ENCODE results near the gene HECW1.
"Not testable (repeated sequence)": the region's sequence is repeated elsewhere in the genome, so short reads cannot be mapped to it uniquely, and the experiment has no call there.

Gene HECW1

GRCh38 chr7:43345696-43346095, 233.2 kb downstream of the HECW1 start:
- DNase-seq (ENCODE audit: low read depth in 4 of 4, low spot score in 1 of 4), result not testable (repeated sequence)

DNA sequence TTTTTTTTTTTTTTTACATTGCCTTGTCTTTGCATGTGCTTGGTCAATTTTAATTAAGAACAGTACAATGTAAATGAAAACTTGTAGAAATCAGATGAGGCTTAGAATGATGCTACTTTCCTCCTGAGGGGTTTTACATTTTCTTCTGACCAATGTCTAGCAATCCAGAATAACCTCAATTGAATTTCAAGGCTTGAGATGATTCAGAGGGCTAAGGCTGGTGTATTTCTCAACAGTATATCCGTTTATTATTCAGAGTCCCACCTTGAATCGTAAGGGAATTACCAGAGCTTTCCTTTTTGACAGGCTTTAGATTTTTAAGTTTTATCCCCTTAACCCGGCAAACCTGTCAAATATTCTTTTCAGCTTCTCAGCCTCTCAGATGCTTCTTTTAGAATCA, 239.2 kb downstream of the HECW1 start:
- no peak for DNase-seq (ENCODE audit: low read depth in 4 of 4, low spot score in 1 of 4)

DNA sequence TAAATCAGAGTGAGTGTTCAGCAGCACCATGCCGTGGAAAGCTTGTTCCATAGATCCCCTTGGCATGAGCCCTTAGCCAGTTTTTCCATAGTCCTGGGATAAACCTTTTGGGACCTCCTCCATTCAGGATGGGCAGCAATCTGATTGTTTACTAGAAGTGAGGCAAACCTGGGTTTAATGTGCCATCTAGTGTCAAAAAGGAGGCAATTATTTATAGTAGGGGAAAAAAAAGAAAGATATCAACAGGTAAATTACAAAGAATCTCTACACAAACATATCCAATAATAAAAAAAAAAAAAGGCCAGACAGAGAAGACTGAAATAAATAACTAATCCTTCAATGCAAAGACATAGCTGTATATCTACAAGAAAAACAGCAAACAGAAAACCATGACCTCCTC, 241.5 kb downstream of the HECW1 start:
- DNase-seq (ENCODE audit: low read depth in 4 of 4, low spot score in 1 of 4), result no peak

GRCh38 chr7:43362652-43363034, 250.2 kb downstream of the HECW1 start:
- no peak for DNase-seq (ENCODE audit: low read depth in 4 of 4, low spot score in 1 of 4)

DNA sequence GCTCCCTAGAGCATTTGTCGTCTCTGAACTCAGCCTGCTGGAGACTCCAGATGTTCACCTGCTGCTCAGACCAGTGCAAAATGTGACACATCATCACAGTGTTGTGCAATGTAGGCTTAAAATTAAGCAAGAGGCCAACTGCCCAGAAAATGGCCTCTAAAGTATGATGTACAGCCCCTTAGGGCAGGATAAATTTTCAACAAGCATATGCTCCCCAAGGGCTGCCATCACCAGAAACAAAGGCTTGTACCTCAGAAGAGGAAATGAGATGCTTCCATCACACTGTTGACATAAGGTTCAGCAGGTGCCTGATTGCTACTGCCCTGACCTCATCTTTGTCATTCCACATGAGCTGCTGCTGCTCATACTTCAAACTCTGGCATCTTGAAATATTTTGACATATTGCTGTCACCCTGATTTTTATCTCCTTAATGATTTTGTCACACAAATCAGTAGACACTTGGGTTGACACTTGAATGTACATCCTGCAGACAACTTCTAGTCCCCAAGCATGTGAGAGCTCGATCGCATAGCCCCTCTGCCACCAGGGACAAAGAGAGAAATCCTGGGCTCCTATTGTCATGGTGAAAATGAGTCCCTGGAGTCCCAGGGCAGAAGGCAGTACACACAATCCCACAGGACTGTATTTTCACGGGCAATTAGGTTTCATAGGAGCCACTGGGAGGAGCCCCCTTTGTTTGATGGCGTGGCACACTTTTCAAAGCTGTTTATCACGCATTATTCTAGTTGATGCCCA, 250.8 kb downstream of the HECW1 start:
- DNase-seq (ENCODE audit: low read depth in 4 of 4, low spot score in 1 of 4), result no peak

- DNase-seq (ENCODE audit: low read depth in 4 of 4, low spot score in 1 of 4), result no peak
Measured at GRCh38 chr7:43364391-43364790, 251.9 kb downstream of the HECW1 start.

DNA sequence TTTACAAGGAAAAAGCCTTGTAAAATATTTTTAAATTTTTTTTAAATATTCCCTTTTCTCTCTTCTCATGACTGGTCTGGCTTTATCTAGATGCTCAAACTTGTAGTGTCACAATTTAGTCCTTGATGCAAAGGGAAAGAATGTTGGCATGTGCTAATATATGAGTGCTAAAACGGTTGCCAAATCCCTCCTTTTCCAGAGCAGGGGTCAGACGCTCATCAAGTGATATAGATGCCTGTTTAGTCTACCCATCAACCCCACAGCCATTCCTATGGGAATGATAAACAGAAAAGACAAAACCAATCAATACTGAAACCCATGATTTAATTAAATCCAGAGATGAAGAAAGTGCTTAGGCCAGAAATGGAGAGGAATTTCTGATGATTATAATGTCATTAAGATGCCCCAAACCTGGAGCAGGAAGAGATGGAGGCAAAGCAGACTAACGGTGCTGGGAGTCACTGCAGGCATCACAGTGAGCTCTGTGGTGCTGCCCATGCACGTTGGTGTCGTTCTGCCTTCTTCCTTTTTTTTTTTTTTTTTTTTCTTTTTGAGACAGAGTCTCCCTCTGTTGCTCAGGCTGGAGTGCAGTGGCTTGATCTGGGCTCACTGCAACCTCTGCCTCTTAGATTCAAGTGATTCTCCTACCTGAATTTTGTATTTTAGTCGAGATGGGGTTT, 260.4 kb downstream of the HECW1 start:
- no peak for DNase-seq (ENCODE audit: low read depth in 4 of 4, low spot score in 1 of 4)

- DNase-seq (ENCODE audit: low read depth in 4 of 4, low spot score in 1 of 4), result no peak
Measured at GRCh38 chr7:43377196-43377960, 264.9 kb downstream of the HECW1 start.

GRCh38 chr7:43379210-43379609, 266.8 kb downstream of the HECW1 start:
- no peak for DNase-seq (ENCODE audit: low read depth in 4 of 4, low spot score in 1 of 4)

GRCh38 chr7:43384616-43385308, 272.3 kb downstream of the HECW1 start:
- DNase-seq (ENCODE audit: low read depth in 4 of 4, low spot score in 1 of 4), result no peak

DNA sequence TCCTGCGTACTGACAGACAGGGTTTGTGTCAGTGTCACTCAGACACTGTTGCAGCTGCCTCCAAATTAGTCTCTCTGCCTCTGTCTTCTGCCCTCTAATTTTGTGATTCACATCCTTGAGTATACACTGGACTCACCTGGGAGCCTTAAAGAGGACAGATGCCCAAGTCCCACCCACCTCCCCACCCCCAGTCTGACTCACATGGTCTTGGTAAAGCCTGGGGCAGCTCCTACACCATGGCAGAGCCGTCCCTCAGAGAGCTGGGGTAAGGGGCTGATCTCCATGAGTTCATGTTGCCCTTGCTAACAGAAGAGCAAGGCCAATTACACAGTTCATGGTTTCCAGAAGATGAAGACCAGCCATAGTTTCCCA, 272.8 kb downstream of the HECW1 start:
- no peak for DNase-seq (ENCODE audit: low read depth in 4 of 4, low spot score in 1 of 4)

- peak in 1 of 4 experiments; percentile 14 for DNase-seq (ENCODE audit: low read depth in 4 of 4, low spot score in 1 of 4)
Measured at GRCh38 chr7:43385856-43386255, 273.4 kb downstream of the HECW1 start.

DNA sequence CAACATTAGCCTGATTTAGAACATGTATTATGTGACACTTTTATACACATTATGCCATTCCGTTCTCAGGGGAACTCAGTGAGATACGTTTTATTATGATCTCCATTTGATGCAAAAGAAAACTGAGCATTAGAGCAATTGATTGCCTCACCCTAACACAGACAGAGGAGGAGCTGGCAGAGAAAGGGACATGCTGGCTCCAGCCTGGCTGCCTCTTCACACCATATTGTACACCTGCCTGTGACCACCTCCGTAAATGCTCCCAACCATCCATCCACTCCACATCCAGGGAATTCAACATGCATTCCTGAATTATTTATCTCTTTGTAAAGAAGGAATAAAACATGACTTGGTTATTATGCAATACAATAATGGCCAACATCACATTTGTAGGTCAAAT, 275.5 kb downstream of the HECW1 start:
- DNase-seq (ENCODE audit: low read depth in 4 of 4, low spot score in 1 of 4), result no peak

DNA sequence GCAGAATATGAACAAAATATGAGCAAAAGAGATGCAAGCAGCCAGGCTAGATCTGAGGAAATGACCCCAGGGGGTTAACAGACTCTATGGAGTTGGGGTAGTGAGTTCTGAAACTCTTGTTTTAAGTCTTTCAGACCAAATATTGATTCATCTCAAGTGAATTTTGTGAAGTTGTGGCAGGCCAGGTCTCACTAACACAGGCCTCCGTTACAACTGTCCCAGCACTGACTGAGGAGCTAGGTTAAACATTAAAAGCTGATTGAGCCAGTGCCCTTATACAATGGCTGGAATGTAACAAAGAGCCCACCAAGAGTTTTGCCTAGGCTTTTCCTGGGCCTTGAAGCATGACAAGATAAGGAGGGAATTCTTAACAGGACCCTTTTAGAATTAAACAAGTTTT, 278.1 kb downstream of the HECW1 start:
- no peak for DNase-seq (ENCODE audit: low read depth in 4 of 4, low spot score in 1 of 4)

- no peak for DNase-seq (ENCODE audit: low read depth in 4 of 4, low spot score in 1 of 4)
Measured at GRCh38 chr7:43391518-43391917, 279.1 kb downstream of the HECW1 start.

- DNase-seq (ENCODE audit: low read depth in 4 of 4, low spot score in 1 of 4), result no peak
Measured at GRCh38 chr7:43392638-43393330, 280.3 kb downstream of the HECW1 start.

GRCh38 chr7:43394441-43395130, 282.1 kb downstream of the HECW1 start:
- no peak for DNase-seq (ENCODE audit: low read depth in 4 of 4, low spot score in 1 of 4)

GRCh38 chr7:43395351-43395750, 282.9 kb downstream of the HECW1 start:
- no peak for DNase-seq (ENCODE audit: low read depth in 4 of 4, low spot score in 1 of 4)

GRCh38 chr7:43396187-43396740, 283.8 kb downstream of the HECW1 start:
- no peak for DNase-seq (ENCODE audit: low read depth in 4 of 4, low spot score in 1 of 4)

DNA sequence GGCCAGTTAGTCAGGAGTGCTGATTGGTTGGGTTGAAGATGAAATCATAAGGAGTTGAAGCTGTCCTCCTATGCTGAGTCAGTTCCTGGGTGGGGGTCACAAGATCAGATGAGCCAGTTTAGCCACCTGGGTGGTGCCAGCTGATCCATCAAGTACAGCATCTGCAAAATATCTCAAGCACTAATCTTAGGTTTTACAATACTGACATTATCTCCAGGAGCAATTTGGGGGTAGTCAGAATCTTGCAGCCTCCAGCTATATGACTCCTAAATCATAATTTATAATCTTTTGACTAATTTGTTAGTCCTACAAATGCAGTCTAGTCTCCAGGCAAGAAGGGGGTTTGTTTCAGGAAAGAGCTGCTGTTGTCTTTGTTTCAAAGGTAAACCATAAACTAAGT, 286.4 kb downstream of the HECW1 start:
- DNase-seq (ENCODE audit: low read depth in 4 of 4, low spot score in 1 of 4), result no peak
